GM19193 (cell line): Measurements from ENCODE around the gene CYP39A1.

Experiments used
- POLR2A ChIP-seq: IDR thresholded peaks from 4 replicates; pipeline ENCODE4 v1.6.1; 2011; ENCODE audit not compliant: insufficient read depth, insufficient read length; ENCODE audit errors: extremely low read depth

CYP39A1 gene

GRCh38 chr6:46573140-46573539, 79.5 kb downstream of the CYP39A1 start:
- TF ChIP-seq POLR2A, result no peak

- no peak for TF ChIP-seq POLR2A
Measured at GRCh38 chr6:46565531-46565930, 87.1 kb downstream of the CYP39A1 start.

- no peak for TF ChIP-seq POLR2A
Measured at GRCh38 chr6:46563924-46564323, 88.7 kb downstream of the CYP39A1 start.

GRCh38 chr6:46556053-46556452, 96.6 kb downstream of the CYP39A1 start:
- TF ChIP-seq POLR2A, result no peak

GRCh38 chr6:46555129-46555528, 97.5 kb downstream of the CYP39A1 start:
- no peak for TF ChIP-seq POLR2A

GRCh38 chr6:46549155-46549554, 103.5 kb downstream of the CYP39A1 start:
- TF ChIP-seq POLR2A, result no peak

- no peak for TF ChIP-seq POLR2A
Measured at GRCh38 chr6:46541556-46541955, 111.1 kb downstream of the CYP39A1 start.

- no peak for TF ChIP-seq POLR2A
Measured at GRCh38 chr6:46539866-46540265, 112.8 kb downstream of the CYP39A1 start.

- no peak for TF ChIP-seq POLR2A
Measured at GRCh38 chr6:46538800-46539480, 113.7 kb downstream of the CYP39A1 start.

GRCh38 chr6:46530896-46531295, 121.7 kb downstream of the CYP39A1 start:
- TF ChIP-seq POLR2A, result no peak

- TF ChIP-seq POLR2A, result no peak
Measured at GRCh38 chr6:46528961-46529750, 123.5 kb downstream of the CYP39A1 start.

GRCh38 chr6:46526607-46527006, 126.0 kb downstream of the CYP39A1 start:
- no peak for TF ChIP-seq POLR2A

GRCh38 chr6:46525583-46525982, 127.0 kb downstream of the CYP39A1 start:
- no peak for TF ChIP-seq POLR2A

- no peak for TF ChIP-seq POLR2A
Measured at GRCh38 chr6:46521464-46521971, 131.1 kb downstream of the CYP39A1 start.

GRCh38 chr6:46517202-46517601, 135.4 kb downstream of the CYP39A1 start:
- no peak for TF ChIP-seq POLR2A

GRCh38 chr6:46513533-46513932, 139.1 kb downstream of the CYP39A1 start:
- no peak for TF ChIP-seq POLR2A
